H1 (cell line): Measurements from ENCODE around the gene AADACL2. TPM values are rescaled to one million over a fixed set of nuclear protein-coding genes. Genes with fewer than 3 reads are reported as not detected.

Source experiments
- TAF7 ChIP-seq: optimal IDR thresholded peaks from 2 replicates; pipeline ENCODE3; 2011; ENCODE audit warnings: low read depth, mild to moderate bottlenecking, inconsistent platforms, low read length, moderate library complexity, borderline replicate concordance
- TEAD4 ChIP-seq: IDR thresholded peaks from 2 replicates; pipeline ENCODE4 v1.6.1; 2012; ENCODE audit warnings: low read depth, low read length, inconsistent platforms, mixed read lengths
- polyA plus RNA-seq, 7 experiments: library from polyadenylated mRNA; depleted of rRNA in 3 of 7; stranded (reverse) in 5 of 7; unstranded in 2 of 7; fragments of >200 nt in 5 of 7; fragments of 200-250 nt in 2 of 7; gene quantifications; 1 replicate in 5 of 7; 2 replicates in 1 of 7; 4 replicates in 1 of 7; pipeline versions ENCODE4 v1.2.1 to v1.2.3, GENCODE V29; 2011 to 2013; ENCODE audit warnings: missing spikeins in 2 of 7, mixed read lengths in 2 of 7
- total RNA-seq: library from RNA; stranded (reverse); fragmentation: NEBNext Ultra II Directional; extraction: Animal tissue kit (Norgen Biotek cat#: 25700); gene quantifications from 2 replicates; pipeline ENCODE4 v1.2.1, GENCODE V29; 2021

The AADACL2 gene
- total and polyA plus RNA-seq, 2 of the 8 experiments (the other 6 are each of a cell fraction or from before 2014, with no cell fraction given) = not detected

DNA sequence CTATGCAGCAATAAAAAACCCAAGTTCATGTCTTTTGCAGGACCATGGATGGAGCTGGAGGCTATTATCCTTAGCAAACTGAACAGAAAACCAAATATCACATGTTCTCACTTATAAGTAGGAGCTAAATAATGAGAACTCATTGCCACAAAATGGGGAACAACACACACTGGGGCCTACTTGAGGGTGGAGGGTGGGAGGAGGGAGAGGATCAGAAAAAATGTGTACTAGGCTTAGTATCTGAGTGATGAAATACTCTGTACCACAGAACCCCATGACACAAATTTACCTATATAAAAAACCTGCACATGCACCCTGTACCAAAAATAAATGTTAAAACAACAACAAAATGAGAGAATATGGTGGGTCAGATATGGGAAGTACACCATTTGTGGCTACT is 49.6 kb upstream of the AADACL2 start (continued):
- no peak for TF ChIP-seq TEAD4
- TF ChIP-seq TAF7 = no peak
